Measurements from ENCODE around the gene CD82.

Gene CD82

DNA sequence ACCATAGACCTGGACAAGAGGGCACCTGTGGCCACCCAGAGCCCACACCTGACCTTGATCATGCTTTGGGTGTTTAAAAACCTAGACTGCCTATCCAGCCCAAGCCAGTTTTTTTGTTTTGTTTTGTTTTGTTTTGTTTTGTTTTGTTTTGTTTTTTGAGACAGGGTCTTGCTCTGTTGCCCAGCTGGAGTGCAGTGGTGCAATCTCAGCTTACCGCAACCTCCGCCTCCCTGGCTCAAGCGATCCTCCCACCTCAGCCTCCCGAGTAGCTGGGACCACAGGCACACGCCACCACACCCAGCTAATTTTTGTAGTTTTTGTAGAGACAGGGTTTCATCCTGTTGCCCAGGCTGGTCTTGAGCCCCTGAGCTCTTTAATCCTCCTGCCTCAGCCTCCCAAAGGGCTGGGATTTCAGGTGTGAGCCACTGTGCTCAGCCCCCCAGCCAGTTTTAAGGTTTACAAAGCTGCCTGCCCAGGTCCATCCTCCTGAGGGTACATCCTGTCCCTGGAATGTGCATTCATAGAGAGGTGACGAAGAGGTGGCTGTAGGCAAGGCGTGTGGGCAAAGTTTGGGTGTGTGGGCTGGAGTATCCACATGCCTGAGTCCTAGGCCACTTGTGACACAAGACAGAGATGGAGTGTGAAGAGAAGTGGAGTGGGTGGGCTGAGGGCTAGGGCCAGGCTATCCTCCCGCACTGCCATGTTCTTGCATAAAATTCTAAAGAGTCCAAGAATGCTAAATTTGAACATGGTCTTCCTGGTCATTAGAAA is 3.3 kb upstream of the CD82 start:
- DNase-seq (ENCODE audit: low read depth): no peak

DNA sequence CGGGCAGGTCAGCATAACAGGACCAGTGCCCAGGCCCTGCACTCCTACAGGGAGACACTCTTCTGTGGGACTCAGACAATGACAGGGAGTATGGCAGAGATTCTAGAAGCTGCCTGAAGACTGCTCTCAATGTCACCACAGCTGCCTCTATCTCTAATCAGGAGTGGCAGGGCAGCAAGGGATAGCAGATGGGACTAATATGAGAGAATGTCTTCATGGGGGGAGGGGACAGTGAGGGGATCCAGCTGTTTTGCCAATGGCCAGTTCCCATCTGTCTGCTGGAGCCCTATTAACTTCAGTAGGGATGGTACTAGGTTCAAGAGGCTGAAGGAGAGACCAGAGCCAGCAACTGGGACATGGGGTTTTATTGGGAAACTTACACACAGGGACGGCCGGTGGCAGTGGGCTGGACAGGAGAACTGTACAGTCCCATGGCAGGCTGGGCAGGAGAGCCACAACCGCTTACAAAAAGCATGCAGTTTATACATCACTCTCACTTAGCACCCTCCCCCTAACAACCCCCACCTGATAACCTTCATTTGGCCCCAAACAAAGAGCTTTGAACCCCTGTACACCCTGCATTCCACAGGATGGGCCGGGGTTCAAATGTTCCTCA is 2.5 kb upstream of the CD82 start:
- DNase-seq (ENCODE audit: low read depth): no peak

DNA sequence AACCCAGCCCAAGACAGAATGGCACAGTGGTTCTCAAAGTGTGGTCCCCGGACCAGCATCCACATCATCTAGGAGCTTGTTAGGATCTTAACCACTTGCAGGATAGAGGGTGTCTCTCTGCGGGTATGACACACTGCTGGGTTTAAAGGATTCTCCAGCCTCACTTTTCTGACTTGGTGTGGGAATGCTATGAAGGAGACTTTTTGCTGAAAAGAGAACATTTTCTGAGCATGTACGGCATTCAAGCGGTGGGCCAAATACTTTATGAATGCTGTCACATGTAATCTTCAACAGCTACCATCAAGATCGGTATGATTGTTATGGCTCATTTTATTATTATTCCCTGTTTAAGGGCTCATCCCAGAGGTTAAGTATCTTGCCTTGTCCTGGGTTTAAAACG is 1.8 kb upstream of the CD82 start:
- DNase-seq (ENCODE audit: low read depth): no peak

DNA sequence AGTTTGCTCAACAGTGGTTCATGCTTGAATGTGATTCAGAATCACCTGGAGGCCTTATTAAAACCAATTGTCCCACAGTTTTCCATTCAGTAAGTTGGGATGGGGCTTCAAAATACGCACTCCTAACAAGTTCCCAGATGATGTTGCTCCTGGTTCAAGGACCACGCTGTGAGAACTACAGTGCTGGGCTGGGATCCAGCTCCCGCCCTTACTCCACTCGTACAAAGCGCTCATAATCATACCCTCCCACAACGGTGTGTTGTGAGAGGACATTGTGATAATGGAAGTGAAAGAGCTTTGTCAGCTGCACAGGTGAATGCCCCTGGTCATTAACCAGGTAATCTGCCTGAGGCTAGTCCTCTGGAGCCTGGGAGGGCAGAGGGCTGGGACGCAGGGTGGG is 1.3 kb upstream of the CD82 start:
- no peak for DNase-seq (ENCODE audit: low read depth)

DNA sequence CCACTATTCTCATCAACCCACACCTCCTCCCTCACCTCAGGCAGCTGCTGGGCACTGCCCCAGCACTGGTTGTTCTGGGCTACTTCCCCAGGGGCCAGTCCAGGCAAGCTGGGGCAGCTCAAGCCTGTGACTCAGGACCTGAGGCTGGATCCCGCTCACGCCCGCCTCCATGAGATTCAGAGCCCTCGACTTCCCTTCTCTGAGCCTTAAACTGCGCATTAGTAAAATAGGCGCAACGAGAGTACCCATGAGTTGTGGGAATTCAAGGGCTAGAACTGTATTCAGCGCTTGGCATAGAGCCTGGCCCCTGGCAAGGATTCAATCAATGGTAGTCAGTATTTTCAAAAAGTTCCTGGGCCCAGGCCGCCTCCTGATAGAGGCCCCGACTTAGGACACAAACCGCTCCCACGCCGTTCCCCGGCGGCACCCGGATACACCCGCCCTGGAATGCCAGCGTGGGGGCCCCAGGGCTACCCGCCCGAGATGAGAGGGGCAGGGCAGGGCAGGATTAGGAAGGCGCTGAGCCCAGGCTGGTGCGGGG is 723 bp upstream of the CD82 start:
- peak; percentile 84 for DNase-seq (ENCODE audit: low read depth)

DNA sequence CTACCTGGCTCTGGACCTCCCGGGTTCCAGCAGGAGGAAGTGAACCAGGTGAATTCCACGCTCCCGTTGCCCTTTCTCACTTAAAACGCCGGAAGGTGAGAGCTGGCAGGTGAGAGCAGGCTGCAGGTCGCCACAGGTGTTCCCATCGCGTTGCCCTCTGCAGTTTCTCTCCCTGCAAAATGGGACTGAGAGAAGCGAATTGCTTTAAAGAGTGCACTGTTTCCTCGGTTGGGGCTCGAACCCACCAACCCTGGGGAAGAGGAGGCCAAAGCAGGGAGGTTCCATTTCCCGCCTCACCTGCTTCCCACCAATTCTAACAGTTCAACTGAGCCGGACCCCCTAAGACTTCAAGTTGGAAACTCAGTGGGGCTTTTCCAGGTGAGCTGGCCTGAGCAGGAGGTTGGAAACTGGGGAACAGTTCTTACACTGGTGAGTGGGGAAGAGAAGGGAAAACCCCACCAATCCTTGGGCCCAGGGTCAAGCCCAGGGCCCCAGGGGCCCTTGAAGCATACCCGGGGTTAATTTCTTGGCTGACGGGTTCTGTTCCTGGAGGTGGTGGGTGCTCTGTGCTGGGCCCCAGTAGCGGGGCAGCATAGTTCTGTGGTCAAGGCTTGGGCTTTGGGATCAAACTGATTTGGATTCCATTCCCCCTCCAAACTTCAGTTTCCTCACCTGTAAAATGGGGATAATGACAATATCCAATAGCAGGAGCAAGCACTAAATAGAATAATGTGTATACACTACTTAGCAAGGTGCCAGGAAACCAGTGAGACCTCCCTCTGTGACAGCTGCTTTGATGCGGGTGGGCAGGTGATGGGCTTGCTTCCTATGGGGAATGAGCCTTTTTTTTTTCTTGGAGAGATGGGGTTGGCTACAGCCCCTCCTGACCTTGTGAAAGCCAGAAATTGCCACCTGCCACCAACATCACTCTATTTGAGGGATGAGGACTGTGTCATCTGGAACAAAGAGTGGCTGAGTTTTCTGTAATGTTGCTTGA is 788 bp downstream of the CD82 start:
- DNase-seq (ENCODE audit: low read depth): no peak

DNA sequence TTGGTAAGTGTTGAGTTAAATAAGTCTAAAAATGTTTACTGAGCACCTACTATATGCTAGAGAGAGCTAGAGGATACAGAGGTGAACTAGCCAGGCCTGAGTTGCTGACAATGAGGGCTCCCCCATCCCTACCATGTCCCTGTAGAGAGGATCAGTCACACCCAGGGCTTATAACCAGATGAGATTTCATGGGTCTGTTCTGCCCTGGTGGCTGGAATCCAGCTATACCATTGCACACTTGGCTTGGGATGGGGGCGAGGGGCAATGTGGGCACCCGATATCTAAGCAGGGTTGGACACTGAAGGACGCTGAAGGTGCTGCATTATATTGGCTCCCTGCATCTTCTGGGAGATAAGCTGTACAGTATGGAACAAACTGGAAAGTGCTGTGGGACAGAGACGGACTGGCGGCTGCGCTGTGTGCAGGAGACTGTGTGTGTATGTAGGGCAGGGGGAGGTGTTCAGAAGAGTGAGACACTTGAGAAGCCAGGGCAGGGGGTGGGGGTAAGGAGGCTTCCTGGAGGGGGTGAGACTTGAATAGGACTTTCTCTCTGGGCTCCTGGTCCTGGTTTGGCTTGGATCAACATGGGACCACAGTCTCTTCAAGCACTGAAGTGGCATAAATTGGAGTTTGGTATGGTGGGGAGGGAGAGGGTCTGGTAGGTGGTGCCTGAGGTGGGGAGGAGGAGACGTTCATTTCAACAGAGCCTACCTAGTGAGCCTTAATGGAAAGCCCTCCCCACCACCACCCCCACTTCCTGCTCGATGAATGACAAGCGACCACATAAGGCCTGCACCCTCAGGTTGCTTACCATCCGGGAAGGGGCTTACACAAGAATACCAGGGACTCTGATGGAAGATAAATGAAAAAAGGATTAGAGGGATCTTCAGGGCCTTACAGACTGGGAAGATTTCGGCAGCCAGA is 1.8 kb downstream of the CD82 start:
- DNase-seq (ENCODE audit: low read depth): no peak

DNA sequence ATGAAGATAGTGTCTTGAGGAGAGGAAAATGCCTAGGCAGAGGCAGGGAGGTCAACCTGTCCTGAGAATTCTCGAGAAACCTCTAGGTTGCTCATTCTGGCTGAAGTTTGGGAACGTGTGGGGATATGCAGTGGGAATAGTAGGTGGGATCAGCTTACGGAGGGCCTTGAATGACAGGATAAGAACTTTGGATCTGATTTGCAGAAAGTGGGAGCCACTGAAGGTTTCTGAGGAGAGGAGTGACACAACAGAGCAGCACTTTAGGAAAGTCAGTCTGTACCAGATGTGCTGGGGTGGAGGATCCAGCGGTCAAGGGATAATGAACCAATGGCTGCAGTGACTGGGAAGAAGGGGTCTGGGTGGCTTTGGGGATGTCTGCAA is 2.4 kb downstream of the CD82 start:
- no peak for DNase-seq (ENCODE audit: low read depth)

DNA sequence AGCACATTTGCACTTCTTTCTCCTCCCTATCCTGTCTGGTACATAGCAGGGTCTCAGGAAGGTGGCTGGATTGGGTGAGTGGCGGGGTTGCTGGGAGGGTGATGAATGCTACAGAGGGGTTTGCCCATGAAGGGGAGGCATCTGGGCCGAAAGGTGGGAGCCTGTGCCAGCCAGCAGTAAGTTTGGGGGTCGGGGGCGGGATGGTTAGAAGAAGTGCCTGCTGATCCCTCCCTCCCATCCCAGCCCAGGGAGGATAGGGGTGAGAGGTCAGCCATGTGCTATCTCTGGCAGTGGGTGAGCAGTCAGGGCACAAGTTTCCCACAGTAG is 2.8 kb downstream of the CD82 start:
- no peak for DNase-seq (ENCODE audit: low read depth)

DNA sequence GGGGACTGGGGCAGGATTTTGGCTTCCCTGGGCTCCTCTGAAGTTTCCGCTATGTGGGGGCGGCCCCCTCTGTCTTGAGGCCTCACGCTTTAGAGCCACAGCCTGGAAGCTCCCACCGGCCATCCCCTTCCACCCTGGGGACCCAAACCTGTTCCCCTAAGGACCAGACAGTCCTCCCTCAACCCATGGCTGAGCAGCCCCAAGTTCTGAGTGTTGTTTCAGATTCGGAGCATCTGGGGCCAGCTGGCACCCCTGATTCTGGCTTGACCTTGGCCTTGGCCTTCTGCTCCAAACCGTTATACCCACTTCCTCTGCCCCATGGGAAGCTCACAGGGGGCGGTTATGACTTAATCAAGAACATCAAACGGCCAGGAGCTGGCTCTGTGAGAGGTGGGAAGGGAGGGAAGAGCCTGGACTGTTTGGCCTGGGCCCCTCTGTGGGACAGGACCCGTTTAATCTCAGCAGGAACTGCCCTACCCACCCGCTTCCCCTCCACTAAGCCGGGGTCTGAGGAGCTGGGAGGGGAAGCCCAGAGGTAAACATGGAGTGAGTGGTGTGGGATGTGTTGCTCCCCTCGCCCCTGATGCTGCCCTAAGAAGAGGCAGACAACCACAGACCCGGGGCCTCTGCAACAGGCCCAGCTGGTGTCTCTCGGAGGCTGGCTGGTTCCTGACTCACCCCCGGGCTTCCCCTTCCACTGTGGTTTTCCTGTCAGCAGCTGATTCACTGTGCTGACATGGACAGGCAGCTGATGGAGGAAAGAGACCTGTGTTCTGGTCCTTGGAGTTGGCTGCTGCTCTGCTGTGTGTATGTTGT is 3.4 kb downstream of the CD82 start:
- peak; percentile 87 for DNase-seq (ENCODE audit: low read depth)

DNA sequence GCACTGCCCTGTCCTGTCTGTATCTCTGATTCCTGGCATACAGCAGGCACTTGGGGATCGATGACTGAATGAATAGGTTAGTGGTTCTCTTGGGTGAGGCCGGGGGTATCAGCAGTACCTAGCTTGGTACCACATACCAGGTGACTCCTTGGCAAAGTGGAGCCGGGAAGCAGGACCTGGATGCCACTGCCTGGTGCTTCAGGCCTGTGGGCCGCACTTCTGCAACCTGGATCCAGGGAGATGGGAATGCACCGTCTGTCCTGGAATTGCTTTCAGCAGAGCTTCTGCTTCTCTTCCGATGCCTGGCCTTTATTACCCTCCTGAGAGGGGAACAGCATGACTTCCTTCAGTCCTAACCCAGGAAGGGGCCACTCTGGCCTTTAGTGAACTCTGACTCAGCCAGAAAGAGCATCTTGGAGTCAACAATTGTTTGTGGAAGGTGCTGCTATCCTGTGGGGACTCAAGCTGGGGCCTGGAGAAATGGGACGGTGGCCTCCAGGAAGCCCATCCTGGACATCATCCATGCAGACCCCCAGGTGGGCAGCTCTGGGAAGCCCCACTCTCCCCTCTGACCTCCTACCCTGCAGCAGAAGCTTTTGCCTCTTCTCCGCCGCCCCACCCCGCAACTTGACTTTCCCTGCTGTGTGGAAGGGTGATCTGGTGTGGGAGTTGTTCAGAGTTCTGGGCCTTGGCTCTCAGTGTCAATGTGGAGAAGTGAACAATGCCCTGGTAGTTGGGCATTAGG is 5.1 kb downstream of the CD82 start:
- no peak for DNase-seq (ENCODE audit: low read depth)

DNA sequence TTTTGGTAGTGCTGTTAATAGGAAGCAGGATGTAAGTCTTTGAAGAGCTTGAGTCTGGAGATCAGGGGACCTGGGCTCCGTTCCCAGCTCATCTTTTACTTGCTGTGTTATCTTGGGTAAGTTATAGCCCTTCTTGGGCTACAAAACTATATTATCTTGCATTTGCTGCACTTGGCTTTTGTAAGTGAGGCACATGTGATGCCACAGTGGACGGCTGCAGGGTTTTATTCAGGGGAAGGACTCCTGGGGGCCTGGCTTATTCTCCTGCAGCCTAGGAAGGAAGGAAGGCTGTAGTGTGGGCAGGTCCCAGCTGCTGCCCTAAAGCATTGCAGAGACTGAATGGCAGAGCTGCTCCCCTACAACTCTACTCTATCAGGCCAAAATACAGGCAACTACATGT is 6.4 kb downstream of the CD82 start:
- DNase-seq (ENCODE audit: low read depth): no peak

DNA sequence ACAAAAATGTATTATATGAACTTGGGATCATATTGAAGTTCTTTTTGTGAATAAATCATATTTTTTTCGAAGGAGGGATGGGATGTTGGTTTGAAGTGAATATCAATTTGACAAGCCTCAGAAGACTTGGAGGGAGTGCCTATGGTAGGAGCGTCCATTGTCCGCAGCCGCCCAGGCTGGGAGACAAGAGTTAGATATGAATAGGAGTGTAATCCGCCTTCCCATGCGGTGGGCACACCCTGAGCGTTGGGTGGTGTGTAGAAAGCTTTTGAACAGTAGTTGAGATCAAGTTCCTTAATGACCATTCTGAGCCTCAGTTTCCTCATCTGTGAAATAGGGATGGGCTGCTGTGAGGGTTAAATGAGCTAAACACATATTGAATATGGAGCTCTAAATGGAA is 7.0 kb downstream of the CD82 start:
- no peak for DNase-seq (ENCODE audit: low read depth)

DNA sequence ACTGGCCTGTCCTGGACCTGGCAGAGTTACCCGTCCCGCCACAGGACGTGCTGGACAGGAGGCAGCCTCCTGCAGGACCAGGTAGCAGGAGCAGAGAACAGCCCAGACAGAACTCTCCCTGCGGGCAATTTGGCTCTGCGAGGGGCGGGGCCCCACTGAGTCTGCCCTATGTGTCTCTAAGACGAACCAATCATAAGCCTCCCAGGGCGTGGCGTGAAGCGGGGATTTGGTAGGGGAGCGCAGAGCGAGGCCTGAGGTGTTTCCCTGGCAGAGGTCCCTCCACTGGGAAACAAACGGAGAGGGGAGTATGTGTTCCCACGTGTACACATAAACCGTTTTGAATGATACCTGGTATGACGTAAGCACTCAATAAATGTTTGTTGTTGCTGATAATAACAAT is 7.4 kb downstream of the CD82 start:
- DNase-seq (ENCODE audit: low read depth): no peak

DNA sequence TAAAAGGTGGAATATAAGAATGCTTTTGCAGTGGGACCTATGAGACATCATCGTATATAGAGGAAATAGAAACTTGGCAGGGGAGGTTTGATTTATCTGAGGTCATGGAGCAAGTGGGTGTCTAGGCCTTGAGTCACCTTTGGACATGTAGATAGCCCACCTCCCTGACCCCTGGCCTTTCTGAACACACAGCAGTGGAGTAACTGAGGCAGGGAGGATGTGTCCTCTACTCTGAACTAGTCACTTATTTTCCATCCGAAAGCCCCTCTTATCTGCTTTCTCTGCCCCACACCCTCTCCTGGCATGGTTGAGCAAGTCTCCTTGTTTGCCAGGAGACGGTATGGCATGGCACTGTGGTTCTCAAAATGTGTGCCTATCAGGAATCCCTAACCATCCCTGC is 7.9 kb downstream of the CD82 start:
- DNase-seq (ENCODE audit: low read depth): no peak

DNA sequence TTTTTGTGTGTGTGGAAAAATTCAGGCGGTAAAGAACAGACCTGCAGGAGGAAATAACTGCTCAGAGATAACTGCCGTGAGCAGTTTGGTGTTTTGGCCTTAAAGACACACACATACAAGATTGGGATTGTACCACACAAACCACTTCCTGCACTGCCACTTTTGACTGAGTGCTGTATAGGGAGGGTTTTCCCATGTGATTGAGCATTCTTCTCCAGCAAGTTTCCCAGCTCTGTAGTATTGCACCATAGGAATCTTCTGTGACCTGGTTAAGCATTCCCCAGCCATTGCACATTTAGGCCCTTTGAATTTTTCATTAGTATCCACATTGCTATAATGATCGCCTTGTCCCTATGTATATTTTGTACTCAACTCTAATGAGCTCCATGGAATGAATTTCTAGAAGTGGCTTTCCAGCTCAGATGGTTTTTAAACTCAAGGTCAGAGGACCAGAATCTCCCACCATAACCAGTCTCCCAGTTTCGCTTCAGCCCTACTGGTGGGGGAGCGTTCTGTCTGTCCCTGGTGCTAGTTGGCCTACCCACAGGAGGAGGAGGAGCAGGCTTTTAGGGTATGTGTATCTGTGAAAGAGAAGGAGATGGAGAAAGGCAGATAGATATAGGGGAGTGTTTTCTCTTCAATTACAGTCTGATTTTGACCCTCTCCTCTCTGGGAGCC is 9.3 kb downstream of the CD82 start:
- peak; percentile 87 for DNase-seq (ENCODE audit: low read depth)

DNA sequence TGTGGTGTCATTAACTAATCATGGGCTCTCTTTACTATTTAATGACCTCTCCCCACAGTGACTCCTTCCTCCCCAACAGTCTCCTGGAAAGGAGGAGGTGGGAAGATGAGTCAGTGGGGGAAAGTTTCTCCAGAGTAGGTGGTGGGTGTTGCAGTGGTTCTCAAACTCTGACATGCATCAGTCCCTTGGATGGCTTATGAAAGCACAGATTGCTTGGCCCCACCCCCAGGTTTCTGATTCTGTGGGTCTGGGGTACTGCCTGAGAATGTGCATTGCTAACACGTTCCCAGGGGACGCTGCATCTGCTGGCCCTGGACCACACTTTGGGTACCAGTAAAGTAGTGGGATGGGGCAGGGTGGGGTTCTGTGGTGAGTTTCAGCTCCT is 9.8 kb downstream of the CD82 start:
- peak; percentile 54 for DNase-seq (ENCODE audit: low read depth)

DNA sequence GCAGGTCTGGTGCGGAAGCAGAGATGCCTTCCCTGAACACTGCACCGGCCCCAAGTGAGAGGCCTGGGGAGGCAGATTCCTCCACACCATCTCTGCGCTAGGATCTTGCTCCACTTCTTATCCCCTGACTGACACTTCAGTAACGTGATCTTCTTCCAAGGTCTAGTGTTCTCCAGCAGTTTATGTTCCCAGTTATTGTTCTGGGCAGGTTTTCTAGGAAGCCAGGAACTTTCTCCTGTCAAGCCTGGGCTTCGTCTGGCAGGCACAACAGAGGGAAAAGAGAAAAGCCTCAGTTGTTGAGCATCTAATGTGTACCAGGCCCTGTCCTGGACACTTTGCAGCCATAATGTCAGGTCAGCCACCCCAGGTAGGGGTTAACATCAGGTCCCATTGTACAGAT is 10.5 kb downstream of the CD82 start:
- no peak for DNase-seq (ENCODE audit: low read depth)

DNA sequence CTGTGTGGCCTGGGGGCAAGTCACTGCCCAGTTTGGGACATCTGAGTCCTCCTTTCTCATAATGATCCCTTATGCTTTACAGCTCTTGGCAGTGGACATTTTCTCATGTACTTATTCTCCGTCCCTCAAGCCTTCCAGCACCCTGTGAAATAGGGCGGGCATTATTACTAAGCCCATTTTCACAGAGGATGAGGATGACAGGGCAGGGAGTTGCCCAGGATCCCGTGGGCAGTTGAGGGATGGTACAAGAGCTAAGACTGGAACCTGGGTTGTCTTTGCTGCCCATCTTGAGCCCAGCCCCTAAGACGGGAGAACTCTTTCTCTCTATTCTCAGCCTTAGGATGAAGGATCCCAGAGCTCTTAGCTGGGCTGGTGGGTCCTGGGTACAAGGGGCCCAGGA is 11.2 kb downstream of the CD82 start:
- DNase-seq (ENCODE audit: low read depth): no peak

Measured in stromal cell of bone marrow (primary cell).